H1 (cell line): Measurements from ENCODE around the gene AGBL1. TPM values are rescaled to one million over a fixed set of nuclear protein-coding genes. Genes with fewer than 3 reads are reported as not detected.

Experiments
- BCL11A ChIP-seq, 2 experiments: IDR thresholded peaks; one replicate each; pipeline ENCODE4 v1.6.1; 2011; ENCODE audit warnings: low read depth in 2 of 2, low read length in 2 of 2, mild to moderate bottlenecking in 2 of 2
- CEBPB ChIP-seq: IDR thresholded peaks from 2 replicates; pipeline ENCODE4 v1.6.1; 2012; ENCODE audit warnings: low read depth, low read length
- EZH2 ChIP-seq: fragments of 200-600 bp; sonication (generic); IDR thresholded peaks from 2 replicates; pipeline ENCODE4 v1.7.1; 2012; ENCODE audit warnings: low read depth, mild to moderate bottlenecking, moderate library complexity, low read length, inconsistent platforms; ENCODE audit not compliant: severe bottlenecking
- FOSL1 ChIP-seq: IDR thresholded peaks from 2 replicates; pipeline ENCODE4 v1.6.1; 2011; ENCODE audit warnings: mild to moderate bottlenecking, low read depth, low read length, moderate library complexity; ENCODE audit not compliant: insufficient read depth
- POLR2AphosphoS5 ChIP-seq: IDR thresholded peaks from 2 replicates; pipeline ENCODE4 v1.6.1; 2011; ENCODE audit warnings: low read depth, low read length
- POU5F1 ChIP-seq: IDR thresholded peaks from 2 replicates; pipeline ENCODE4 v1.6.1; 2011; ENCODE audit warnings: low read depth, mild to moderate bottlenecking, low read length, moderate library complexity
- RXRA ChIP-seq: IDR thresholded peaks from 2 replicates; pipeline ENCODE4 v1.6.1; 2011; ENCODE audit warnings: low read depth, mild to moderate bottlenecking, low read length, moderate library complexity; ENCODE audit not compliant: insufficient read depth
- SIN3A ChIP-seq, 2 experiments: IDR thresholded peaks in 1 of 2; conservative IDR thresholded peaks in 1 of 2; 2 replicates each; pipeline ENCODE4 v1.6.1; 2011 to 2012; ENCODE audit warnings: low read length in 2 of 2, improper control_type of control experiment in 1 of 2, low read depth in 1 of 2, mild to moderate bottlenecking in 1 of 2
- SP4 ChIP-seq: IDR thresholded peaks from 2 replicates; pipeline ENCODE4 v1.6.1; 2012; ENCODE audit warnings: low read length, inconsistent platforms
- TAF1 ChIP-seq: IDR thresholded peaks from 2 replicates; pipeline ENCODE4 v1.6.1; 2011; ENCODE audit warnings: mild to moderate bottlenecking, low read depth, low read length
- TAF7 ChIP-seq: optimal IDR thresholded peaks from 2 replicates; pipeline ENCODE3; 2011; ENCODE audit warnings: low read depth, mild to moderate bottlenecking, inconsistent platforms, low read length, moderate library complexity, borderline replicate concordance
- TCF12 ChIP-seq: IDR thresholded peaks from 2 replicates; pipeline ENCODE4 v1.6.1; 2011; ENCODE audit warnings: low read depth, mild to moderate bottlenecking, low read length
- YY1 ChIP-seq: IDR thresholded peaks from 2 replicates; pipeline ENCODE4 v1.6.1; 2011; ENCODE audit warnings: low read depth, mild to moderate bottlenecking, low read length
- ZNF274 ChIP-seq: IDR thresholded peaks from 2 replicates; pipeline ENCODE4 v1.7.0; 2012; ENCODE audit warnings: low read length, borderline replicate concordance; ENCODE audit errors: extremely low read depth
- polyA plus RNA-seq, 7 experiments: library from polyadenylated mRNA; depleted of rRNA in 3 of 7; stranded (reverse) in 5 of 7; unstranded in 2 of 7; fragments of >200 nt in 5 of 7; fragments of 200-250 nt in 2 of 7; gene quantifications; 1 replicate in 5 of 7; 2 replicates in 1 of 7; 4 replicates in 1 of 7; pipeline versions ENCODE4 v1.2.1 to v1.2.3, GENCODE V29; 2011 to 2013; ENCODE audit warnings: missing spikeins in 2 of 7, mixed read lengths in 2 of 7
- total RNA-seq: library from RNA; stranded (reverse); fragmentation: NEBNext Ultra II Directional; extraction: Animal tissue kit (Norgen Biotek cat#: 25700); gene quantifications from 2 replicates; pipeline ENCODE4 v1.2.1, GENCODE V29; 2021
- TF ChIP-seq, protein P1 (sequence below): IDR thresholded peaks from 2 replicates; pipeline ENCODE4 v1.6.1; 2011; ENCODE audit warnings: low read length, improper control_type of control experiment

Gene AGBL1
- total and polyA plus RNA-seq, 2 of the 8 experiments (the other 6 are each of a cell fraction or from before 2014, with no cell fraction given) = not detected

DNA sequence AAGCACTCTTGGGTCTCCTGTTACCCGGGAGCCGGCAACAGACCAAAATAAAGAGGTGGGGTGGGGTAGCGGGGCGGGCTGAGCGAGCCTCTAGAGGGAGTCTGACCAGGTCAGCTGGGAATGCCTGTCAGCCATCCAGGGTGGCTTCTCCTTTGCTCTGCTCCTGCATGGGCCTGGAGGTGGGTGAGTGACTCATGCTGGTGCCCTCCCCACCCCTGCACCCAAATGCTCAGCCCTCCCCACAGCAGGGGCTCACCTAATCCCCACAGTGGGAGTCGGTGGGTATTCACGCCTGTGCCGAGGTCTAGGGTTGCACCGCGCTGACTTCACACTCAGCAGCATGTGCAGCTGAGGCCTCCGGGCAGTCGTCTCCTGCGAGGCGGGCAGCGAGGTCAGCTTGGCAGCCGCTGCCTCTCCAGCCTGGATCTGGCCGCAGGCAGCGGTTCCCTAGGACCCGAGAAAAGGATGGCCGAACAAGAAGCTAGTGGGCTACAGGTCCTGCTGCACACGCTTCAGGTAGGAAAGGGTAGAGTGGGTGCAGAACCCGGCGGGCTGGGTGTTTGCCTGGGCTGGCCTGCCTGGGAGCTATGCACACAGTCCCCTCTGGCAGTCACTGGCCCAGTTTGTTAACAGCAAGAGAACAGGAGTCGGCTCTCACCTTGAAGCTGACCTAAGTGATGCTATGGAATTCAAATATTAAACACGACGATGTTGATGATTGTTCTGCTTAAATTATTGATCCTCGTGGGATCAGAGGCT, at the start of gene AGBL1 (continued):
- TF ChIP-seq RXRA (no peak), EZH2 (no peak), TAF7 (no peak), SP4 (no peak), ZNF274 (no peak), TCF12 (no peak), CEBPB (peak; percentile 37; the same call in 1 of the 2 replicates), SIN3A (conservative IDR thresholded peaks at IDR 0.05 in 1 of 2, IDR thresholded peaks at IDR 0.05 in 1 of 2; ENCODE audit: low read depth in 1 of 2, low read length in 2 of 2) (no peak), POLR2AphosphoS5 (no peak), FOSL1 (no peak), TAF1 (no peak), POU5F1 (no peak), BCL11A (IDR thresholded peaks at IDR 0.05; ENCODE audit: low read depth in 2 of 2, low read length in 2 of 2) (no peak), YY1 (no peak)
- TF ChIP-seq, protein P1, sequence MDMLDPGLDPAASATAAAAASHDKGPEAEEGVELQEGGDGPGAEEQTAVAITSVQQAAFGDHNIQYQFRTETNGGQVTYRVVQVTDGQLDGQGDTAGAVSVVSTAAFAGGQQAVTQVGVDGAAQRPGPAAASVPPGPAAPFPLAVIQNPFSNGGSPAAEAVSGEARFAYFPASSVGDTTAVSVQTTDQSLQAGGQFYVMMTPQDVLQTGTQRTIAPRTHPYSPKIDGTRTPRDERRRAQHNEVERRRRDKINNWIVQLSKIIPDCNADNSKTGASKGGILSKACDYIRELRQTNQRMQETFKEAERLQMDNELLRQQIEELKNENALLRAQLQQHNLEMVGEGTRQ = no peak
